IPS-18a (cell line): ENCODE measurements around the gene KDM6B.
"Not testable (repeated sequence)": the region's sequence is repeated elsewhere in the genome, so short reads cannot be mapped to it uniquely, and the experiment has no call there.

Source experiments
- H3K27ac ChIP-seq: one replicate; pipeline ENCODE4 v1.5.1; 2013; ENCODE audit warnings: low read length
- H3K27me3 ChIP-seq: one replicate; pipeline ENCODE4 v1.6.1; 2013; ENCODE audit warnings: mild to moderate bottlenecking, low read length; ENCODE audit not compliant: control insufficient read depth, insufficient read depth
- H3K36me3 ChIP-seq: one replicate; pipeline ENCODE4 v1.6.1; 2013; ENCODE audit warnings: low read depth, low read length; ENCODE audit not compliant: control insufficient read depth
- H3K4me1 ChIP-seq: one replicate; pipeline ENCODE4 v1.6.1; 2013; ENCODE audit warnings: low read depth, low read length; ENCODE audit not compliant: control insufficient read depth
- H3K4me3 ChIP-seq: one replicate; pipeline ENCODE4 v1.5.1; 2013; ENCODE audit warnings: low read length
- H3K9ac ChIP-seq: one replicate; pipeline ENCODE4 v1.6.1; 2013; ENCODE audit warnings: mild to moderate bottlenecking, low read length, moderate library complexity
- H3K9me3 ChIP-seq: one replicate; pipeline ENCODE4 v1.6.1; 2013; ENCODE audit warnings: low read depth, low read length; ENCODE audit not compliant: control insufficient read depth

The KDM6B gene

DNA sequence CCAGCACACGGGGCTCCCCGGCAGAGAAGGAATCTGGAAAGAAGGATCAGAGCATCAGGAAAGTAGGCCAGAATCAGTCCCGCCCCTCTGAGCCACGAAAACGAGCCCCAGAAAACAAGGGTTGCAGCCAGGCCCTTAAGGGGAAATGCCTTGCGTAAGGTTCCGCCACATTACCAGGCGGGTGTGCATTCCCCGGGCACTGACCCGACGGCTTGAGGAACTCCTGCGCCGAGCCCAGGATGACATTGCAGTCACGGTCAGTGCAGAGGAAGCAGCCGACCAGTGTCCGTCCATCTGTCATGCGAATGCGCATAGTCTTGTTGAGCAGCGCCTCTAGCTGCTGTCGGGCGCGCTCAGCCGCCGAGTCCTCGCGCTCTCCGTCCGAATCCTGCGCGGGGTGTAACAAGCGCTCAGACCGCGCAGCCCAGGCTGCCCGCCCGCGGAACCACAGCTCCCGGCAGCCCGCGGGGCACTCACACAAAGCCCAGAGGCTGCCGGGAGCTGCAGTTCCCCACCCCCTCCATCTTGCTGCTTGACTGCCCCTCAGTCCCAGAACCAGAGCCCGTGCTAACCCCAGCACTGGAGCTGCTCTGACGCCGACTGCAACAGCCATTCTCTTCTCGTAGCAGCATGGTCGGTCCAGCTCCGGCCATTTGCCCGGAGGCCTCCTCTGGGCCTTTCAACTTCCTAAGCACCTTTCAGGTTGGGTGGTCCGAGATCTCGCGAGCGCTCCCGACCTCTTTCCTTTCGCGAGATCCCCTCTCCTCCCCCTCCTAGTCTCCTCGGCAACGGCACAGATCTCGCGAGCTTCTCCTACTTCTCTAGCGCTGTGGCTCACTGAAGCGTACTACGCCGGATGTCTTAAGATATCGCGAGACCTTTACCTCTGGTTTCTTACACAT, 23.0 kb downstream of the KDM6B start, which contains the start of gene NAA38:
Gene NAA38, minus strand, starts transcription at position 749 of the 902 bp plus-strand sequence. Its CDS starts 96 bp downstream, at position 653.
- H3K9me3 ChIP-seq = no peaks in the 10 kb centered on the region
- H3K4me1 ChIP-seq = peaks cover 23% of the 10 kb centered on the region
- H3K9ac ChIP-seq = peak within 1 kb of the TSS; percentile 87
- peak within 1 kb of the TSS; percentile 86 for H3K27ac ChIP-seq
- H3K36me3 ChIP-seq = no peaks in the 10 kb centered on the region
- peaks cover 48% of the 10 kb centered on the region for H3K27me3 ChIP-seq
- peak within 1 kb of the TSS; percentile 80 for H3K4me3 ChIP-seq

DNA sequence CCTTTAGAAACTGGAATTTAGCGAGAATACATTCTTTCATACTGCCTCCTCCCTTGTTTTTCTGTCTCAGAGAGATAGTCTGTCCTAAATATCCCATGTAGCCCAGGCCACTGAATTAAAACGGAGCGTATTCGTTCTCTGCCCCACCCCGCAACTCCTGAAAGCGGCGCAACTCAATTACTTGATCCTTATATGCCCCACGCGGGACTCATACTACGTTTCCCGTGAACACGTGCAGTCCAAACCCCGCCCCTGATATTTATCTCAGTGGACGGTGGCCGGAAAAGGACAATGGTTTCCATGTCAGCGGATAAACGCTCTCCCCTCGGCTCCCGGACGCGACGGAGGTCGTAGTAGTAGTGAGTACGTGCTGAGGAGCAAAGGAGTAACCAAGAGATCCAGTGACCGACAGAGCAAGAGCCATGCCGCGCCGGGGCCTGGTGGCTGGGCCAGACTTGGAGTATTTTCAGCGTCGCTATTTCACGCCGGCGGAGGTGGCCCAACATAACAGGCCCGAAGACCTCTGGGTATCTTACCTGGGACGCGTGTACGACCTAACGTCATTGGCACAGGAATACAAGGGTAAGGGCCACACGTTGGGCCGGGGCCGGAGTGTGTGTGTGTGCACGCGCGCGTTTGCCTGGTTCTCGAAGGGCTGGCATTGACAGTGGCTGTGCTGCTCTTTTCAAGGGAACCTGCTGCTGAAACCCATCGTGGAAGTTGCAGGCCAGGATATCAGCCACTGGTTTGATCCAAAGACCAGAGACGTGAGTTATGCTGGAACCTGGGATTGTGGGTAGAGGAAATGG, 23.9 kb downstream of the KDM6B start, which contains the start of gene CYB5D1:
Gene CYB5D1, plus strand, starts transcription at position 291 of the 809 bp plus-strand sequence. Its CDS starts 132 bp downstream, at position 423.
- H3K36me3 ChIP-seq = no peaks in the 10 kb centered on the region
- peak within 1 kb of the TSS; percentile 80 for H3K4me3 ChIP-seq
- H3K9me3 ChIP-seq = no peaks in the 10 kb centered on the region
- H3K27ac ChIP-seq = peak within 1 kb of the TSS; percentile 86
- H3K9ac ChIP-seq = peak within 1 kb of the TSS; percentile 87
- H3K4me1 ChIP-seq = peaks cover 25% of the 10 kb centered on the region
- peaks cover 39% of the 10 kb centered on the region for H3K27me3 ChIP-seq

DNA sequence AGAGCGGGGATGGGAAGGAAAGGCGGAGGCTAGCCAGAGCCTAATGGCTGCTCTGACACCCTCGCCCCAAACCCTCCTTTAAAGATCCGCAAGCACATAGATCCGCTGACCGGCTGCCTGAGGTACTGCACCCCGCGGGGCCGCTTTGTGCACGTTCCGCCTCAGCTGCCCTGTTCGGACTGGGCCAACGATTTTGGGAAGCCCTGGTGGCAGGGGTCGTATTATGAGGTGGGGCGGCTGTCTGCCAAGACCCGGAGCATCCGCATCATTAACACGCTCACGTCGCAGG, 24.4 kb downstream of the KDM6B start:
- peak overlapping the region; percentile 80 for H3K4me3 ChIP-seq
- peak overlapping the region; percentile 87 for H3K9ac ChIP-seq
- peaks cover 25% of the 10 kb centered on the region for H3K4me1 ChIP-seq
- peaks cover 34% of the 10 kb centered on the region for H3K27me3 ChIP-seq
- no peaks in the 10 kb centered on the region for H3K9me3 ChIP-seq
- no peaks in the 10 kb centered on the region for H3K36me3 ChIP-seq
- no peak overlapping the region for H3K27ac ChIP-seq

DNA sequence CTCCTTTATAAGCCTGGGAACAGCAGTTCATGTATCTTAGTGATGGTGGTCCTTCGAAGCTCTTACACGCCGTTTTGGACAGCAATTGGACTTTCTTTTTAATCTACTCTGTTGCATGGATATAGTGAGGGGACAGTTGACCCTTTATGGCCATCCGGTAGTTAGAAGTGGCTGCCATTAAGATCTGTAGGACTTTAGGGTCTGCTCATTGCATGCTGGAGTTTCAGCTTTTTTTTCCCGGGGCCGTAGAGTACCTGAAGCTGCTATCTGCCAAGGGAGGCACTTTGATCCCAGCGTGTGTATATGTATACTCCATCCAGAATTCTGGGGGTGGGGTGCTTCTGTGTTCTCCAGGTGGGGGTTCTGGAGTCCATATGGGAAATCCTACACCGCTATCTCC, 25.0 kb downstream of the KDM6B start:
- Histone ChIP-seq H3K9ac (peak overlapping the region; percentile 87), H3K9me3 (no peaks in the 10 kb centered on the region), H3K4me1 (peaks cover 25% of the 10 kb centered on the region), H3K27me3 (peaks cover 28% of the 10 kb centered on the region), H3K36me3 (no peaks in the 10 kb centered on the region), H3K4me3 (peak overlapping the region; percentile 80), H3K27ac (no peak overlapping the region)

GRCh38 chr17:7862692-7863437, 28.8 kb downstream of the KDM6B start:
- H3K4me1 ChIP-seq = peaks cover 8% of the 10 kb centered on the region
- H3K9me3 ChIP-seq = no peaks in the 10 kb centered on the region
- H3K4me3 ChIP-seq = no peak overlapping the region
- no peak overlapping the region for H3K27ac ChIP-seq
- no peaks in the 10 kb centered on the region for H3K27me3 ChIP-seq
- no peaks in the 10 kb centered on the region for H3K36me3 ChIP-seq
- H3K9ac ChIP-seq = no peak overlapping the region

- H3K27ac ChIP-seq, H3K4me1 ChIP-seq, H3K9ac ChIP-seq, H3K36me3 ChIP-seq, H3K9me3 ChIP-seq, H3K27me3 ChIP-seq, H3K4me3 ChIP-seq: not testable (repeated sequence)
Measured at GRCh38 chr17:7864384-7864783, 30.4 kb downstream of the KDM6B start.

GRCh38 chr17:7864995-7865650, 31.1 kb downstream of the KDM6B start:
- no peaks in the 10 kb centered on the region for H3K36me3 ChIP-seq
- no peak overlapping the region for H3K27ac ChIP-seq
- H3K4me1 ChIP-seq = peaks cover 3% of the 10 kb centered on the region
- H3K9ac ChIP-seq = no peak overlapping the region
- H3K4me3 ChIP-seq = no peak overlapping the region
- H3K27me3 ChIP-seq = no peaks in the 10 kb centered on the region
- no peaks in the 10 kb centered on the region for H3K9me3 ChIP-seq

DNA sequence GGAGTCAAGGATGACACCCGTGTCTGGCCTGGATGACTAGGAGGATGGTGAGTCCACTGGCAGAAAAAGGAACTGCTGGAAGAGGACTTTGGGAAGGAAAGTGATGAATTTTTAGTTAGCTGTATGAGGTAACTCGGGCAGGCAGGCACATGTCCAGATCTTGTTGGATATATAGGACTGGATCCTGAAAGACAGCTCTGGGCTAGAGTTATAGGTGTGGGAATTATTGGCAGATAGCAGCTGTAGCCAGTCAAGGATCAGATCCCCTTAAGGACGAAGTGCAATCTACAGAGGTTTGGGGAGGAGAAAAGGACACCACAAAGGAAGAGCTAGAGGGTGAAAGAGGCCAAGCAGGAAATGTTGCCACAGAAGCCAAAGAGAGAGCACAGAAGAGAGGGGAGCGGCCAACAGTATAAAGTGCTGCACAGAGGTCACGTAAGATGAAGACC, 33.9 kb downstream of the KDM6B start:
- H3K27ac ChIP-seq = no peak overlapping the region
- peaks cover under 1% of the 10 kb centered on the region for H3K4me1 ChIP-seq
- H3K4me3 ChIP-seq = no peak overlapping the region
- no peaks in the 10 kb centered on the region for H3K9me3 ChIP-seq
- no peak overlapping the region for H3K9ac ChIP-seq
- no peaks in the 10 kb centered on the region for H3K27me3 ChIP-seq
- H3K36me3 ChIP-seq = no peaks in the 10 kb centered on the region

DNA sequence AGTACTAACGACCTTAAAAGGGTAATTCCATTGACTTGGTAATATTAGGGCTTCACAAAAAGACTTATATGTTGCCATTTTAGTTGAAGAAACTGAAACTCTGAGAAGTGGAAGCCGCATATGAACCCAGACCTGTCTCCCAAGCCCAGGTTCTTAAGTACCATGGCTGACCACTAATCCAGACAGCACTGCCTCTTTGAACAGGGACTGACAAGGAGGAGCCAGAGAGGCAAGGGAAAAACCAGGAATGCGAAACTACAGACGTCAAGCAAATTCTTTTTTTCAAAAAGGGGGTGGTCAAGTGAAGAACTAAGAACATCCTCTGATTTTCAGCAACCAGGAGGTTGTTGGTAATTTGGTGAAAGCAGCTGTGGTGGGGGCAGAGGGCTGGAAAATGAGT, 39.0 kb downstream of the KDM6B start:
- no peak overlapping the region for H3K9ac ChIP-seq
- H3K4me1 ChIP-seq = no peaks in the 10 kb centered on the region
- no peak overlapping the region for H3K27ac ChIP-seq
- no peaks in the 10 kb centered on the region for H3K36me3 ChIP-seq
- H3K9me3 ChIP-seq = no peaks in the 10 kb centered on the region
- H3K27me3 ChIP-seq = no peaks in the 10 kb centered on the region
- H3K4me3 ChIP-seq = no peak overlapping the region

DNA sequence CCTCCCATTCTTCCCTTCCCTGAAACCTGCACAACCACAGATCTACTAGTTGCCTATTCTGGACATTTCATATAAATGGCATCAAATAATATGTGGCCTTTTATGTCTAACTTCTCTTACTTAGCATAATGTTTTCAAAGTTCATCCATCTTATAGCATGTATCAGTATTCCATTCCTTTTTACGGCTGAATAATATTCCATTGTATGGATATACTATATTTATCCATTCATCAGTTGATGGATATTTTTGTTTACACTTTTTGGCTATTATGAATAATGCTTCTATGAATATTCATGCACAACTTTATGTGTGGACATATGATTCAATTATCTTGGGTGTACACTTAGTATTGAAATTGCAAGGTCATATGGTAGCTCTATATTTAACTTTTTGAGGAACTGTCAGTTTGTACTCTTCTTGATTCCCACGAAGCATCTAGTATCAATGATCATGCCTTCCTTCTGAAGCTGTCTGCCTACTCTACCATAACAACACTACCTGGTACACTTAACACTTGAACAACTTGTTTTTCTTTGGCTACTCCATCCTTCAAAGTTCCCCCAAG, 41.9 kb downstream of the KDM6B start:
- Histone ChIP-seq H3K27me3 (no peaks in the 10 kb centered on the region), H3K9me3 (no peaks in the 10 kb centered on the region), H3K36me3 (peaks cover 3% of the 10 kb centered on the region), H3K9ac (no peak overlapping the region), H3K4me1 (no peaks in the 10 kb centered on the region), H3K27ac (no peak overlapping the region), H3K4me3 (no peak overlapping the region)
